Caco-2 (cell line): ENCODE data around the gene BMP6. TPM values are rescaled to one million over a fixed set of nuclear protein-coding genes. Genes with fewer than 3 reads are reported as not detected.

Experiments used
- BruUV-seq: library from RNA; stranded (reverse); fragments of 400-500 nt; replicated peaks from 2 replicates; lab custom pipeline; 2021; lab: Mats Ljungman, UMichigan
- CTCF ChIA-PET: fragments of 300-600 bp; sonication (Branson Sonifier 250); formaldehyde crosslinking; loops from one replicate; lab custom pipeline; 2022; ENCODE audit warnings: antibody characterized with exemption; lab: Charles Lee
- POLR2A ChIA-PET: fragments of 300-600 bp; sonication (Branson Sonifier 250); formaldehyde crosslinking; loops from one replicate; lab custom pipeline; 2022; ENCODE audit warnings: antibody characterized with exemption; lab: Charles Lee
- DNase-seq, 2 experiments: peaks; one replicate each; pipeline versions ENCODE4 v3.0.0 to v3.0.0-alpha.2; 2020 to 2022
- H3K27me3 ChIP-seq: replicated peaks from 2 replicates; pipeline ENCODE4 v1.6.0; 2011; ENCODE audit warnings: low read length; ENCODE audit not compliant: control insufficient read depth, insufficient read depth
- H3K36me3 ChIP-seq: 2 replicates; pipeline ENCODE4 v1.5.1; 2011; ENCODE audit warnings: low read length; ENCODE audit not compliant: control insufficient read depth, insufficient read depth
- H3K4me1 ChIP-seq: fragments of 250-450 bp; sonication (Bioruptor Pico); 2 replicates; pipeline ENCODE4 v1.5.1; 2020; ENCODE audit warnings: mild to moderate bottlenecking
- H3K4me3 ChIP-seq: 2 replicates; pipeline ENCODE4 v1.5.1; 2011; ENCODE audit warnings: low read depth, mild to moderate bottlenecking, control low read depth, low read length
- H3K9me3 ChIP-seq: fragments of 250-450 bp; sonication (Bioruptor Pico); 2 replicates; pipeline ENCODE4 v1.5.1; 2020; ENCODE audit warnings: mild to moderate bottlenecking, moderate library complexity
- H3K27ac Mint-ChIP-seq: one replicate; pipeline ENCODE4 v1.8.0; 2022; ENCODE audit warnings: mixed read lengths; ENCODE audit not compliant: unreplicated experiment
- H3K27me3 Mint-ChIP-seq: one replicate; pipeline ENCODE4 v1.8.0; 2022; ENCODE audit warnings: mixed read lengths; ENCODE audit not compliant: insufficient read depth, unreplicated experiment
- H3K36me3 Mint-ChIP-seq: one replicate; pipeline ENCODE4 v1.8.0; 2022; ENCODE audit warnings: mild to moderate bottlenecking, mixed read lengths; ENCODE audit not compliant: insufficient read depth, unreplicated experiment
- H3K4me1 Mint-ChIP-seq: one replicate; pipeline ENCODE4 v1.8.0; 2022; ENCODE audit warnings: low read depth, mixed read lengths; ENCODE audit not compliant: unreplicated experiment
- H3K4me3 Mint-ChIP-seq: one replicate; pipeline ENCODE4 v1.8.0; 2022; ENCODE audit warnings: mild to moderate bottlenecking, moderate library complexity, mixed read lengths; ENCODE audit not compliant: unreplicated experiment
- H3K9me3 Mint-ChIP-seq: one replicate; pipeline ENCODE4 v1.8.0; 2022; ENCODE audit warnings: mixed read lengths; ENCODE audit not compliant: unreplicated experiment
- intact Hi-C: fragments of 100-400 bp; cut with micrococcal nuclease; formaldehyde crosslinking; loops from one replicate; pipeline ENCODE4 v1.10.0; 2022; ENCODE audit not compliant: unreplicated experiment
- total RNA-seq: library from RNA; stranded (reverse); gene quantifications from 2 replicates; pipeline ENCODE4 v1.2.3, GENCODE V29; 2022
- TF ChIP-seq, protein P1 (sequence below), 2 experiments: fragments of 200-600 bp in 1 of 2; IDR thresholded peaks; 1 replicate in 1 of 2; 2 replicates in 1 of 2; pipeline versions ENCODE4 v1.5.1 to v1.8.0; 2011 to 2022; ENCODE audit warnings: antibody characterized with exemption in 1 of 2, control low read depth in 1 of 2, inconsistent platforms in 1 of 2, low read depth in 1 of 2, low read length in 1 of 2, mild to moderate bottlenecking in 1 of 2, moderate library complexity in 1 of 2; ENCODE audit not compliant: insufficient read depth in 1 of 2, severe bottlenecking in 1 of 2, unreplicated experiment in 1 of 2

Gene BMP6
- total RNA-seq, 1 experiment from 2014 or later: 0.61 TPM

DNA sequence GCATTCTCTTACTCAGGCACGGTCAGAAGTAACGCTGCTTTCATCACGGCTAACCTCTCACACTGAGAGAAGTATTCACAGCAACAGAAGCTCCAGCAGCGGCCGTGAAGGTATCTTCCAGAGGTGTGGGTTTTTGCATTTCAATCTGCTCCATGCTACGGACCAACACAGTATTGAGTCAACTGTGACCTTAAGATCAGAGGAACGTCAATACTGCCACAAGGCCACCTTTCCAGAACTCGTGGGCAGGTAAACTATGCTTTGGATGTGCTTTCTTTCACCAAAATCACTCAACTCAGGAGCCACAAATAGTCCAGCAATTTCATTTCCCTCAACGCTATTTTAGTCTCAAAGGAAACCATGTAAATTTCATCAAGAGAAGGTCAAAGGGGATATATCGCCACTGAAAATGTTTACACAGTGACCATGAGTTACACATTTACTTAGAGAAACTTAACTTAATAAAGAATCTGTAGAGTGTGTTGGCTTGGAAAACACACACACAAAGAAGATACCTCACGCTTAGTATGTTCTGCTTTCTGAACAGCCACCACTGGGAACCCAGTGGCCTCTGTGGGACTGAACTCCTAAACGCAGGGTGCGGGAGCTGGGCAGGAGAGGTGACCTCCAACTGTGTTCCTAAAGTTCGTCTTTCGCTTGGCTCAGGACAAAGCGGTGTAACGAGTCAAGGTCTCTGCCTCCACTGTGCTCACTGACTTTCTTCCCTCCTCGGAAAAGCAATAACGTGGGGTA, 156.8 kb downstream of the BMP6 start:
- TF ChIP-seq, protein P1, sequence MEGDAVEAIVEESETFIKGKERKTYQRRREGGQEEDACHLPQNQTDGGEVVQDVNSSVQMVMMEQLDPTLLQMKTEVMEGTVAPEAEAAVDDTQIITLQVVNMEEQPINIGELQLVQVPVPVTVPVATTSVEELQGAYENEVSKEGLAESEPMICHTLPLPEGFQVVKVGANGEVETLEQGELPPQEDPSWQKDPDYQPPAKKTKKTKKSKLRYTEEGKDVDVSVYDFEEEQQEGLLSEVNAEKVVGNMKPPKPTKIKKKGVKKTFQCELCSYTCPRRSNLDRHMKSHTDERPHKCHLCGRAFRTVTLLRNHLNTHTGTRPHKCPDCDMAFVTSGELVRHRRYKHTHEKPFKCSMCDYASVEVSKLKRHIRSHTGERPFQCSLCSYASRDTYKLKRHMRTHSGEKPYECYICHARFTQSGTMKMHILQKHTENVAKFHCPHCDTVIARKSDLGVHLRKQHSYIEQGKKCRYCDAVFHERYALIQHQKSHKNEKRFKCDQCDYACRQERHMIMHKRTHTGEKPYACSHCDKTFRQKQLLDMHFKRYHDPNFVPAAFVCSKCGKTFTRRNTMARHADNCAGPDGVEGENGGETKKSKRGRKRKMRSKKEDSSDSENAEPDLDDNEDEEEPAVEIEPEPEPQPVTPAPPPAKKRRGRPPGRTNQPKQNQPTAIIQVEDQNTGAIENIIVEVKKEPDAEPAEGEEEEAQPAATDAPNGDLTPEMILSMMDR (IDR thresholded peaks at IDR 0.05; ENCODE audit: insufficient read depth in 1 of 2, low read depth in 1 of 2, low read length in 1 of 2, severe bottlenecking in 1 of 2, unreplicated experiment in 1 of 2): no peak
- TSS peak; percentile 56 for BruUV-seq
- H3K36me3 Mint-ChIP-seq: peaks cover 54% of the 10 kb centered on the region
- CTCF ChIA-PET: no interaction called here
- Histone ChIP-seq H3K9me3 (no peaks in the 10 kb centered on the region), H3K27me3 (no peaks in the 10 kb centered on the region), H3K36me3 (peaks cover 7% of the 10 kb centered on the region), H3K4me3 (no peak overlapping the region), H3K4me1 (no peaks in the 10 kb centered on the region)
- H3K4me1 Mint-ChIP-seq: no peaks in the 10 kb centered on the region
- H3K9me3 Mint-ChIP-seq: no peaks in the 10 kb centered on the region
- intact Hi-C loops: no loop called here
- H3K4me3 Mint-ChIP-seq: no peak overlapping the region
- no peaks in the 10 kb centered on the region for H3K27me3 Mint-ChIP-seq
- no peak for DNase-seq
- POLR2A ChIA-PET: no interaction called here
- H3K27ac Mint-ChIP-seq: no peak overlapping the region

DNA sequence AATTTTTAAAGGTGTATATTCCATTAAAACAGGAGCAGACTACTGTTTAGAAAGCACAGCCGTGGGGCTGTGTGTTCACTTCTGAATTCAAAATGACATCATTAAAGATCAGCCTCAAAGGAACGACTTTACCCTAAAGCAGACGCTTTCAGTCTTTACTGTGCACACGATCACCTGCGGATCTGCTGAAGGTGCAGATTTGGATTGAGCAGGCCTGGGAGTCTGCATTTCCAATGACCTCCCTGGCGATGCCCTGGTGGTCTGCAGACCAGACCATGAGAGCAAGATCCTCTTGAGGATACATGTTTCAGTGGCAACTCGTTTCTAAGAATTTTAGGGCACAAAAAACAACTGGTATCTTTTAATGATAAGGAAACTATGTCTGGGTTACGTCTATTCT, 157.5 kb downstream of the BMP6 start:
- DNase-seq: no peak
- TF ChIP-seq, protein P1 (IDR thresholded peaks at IDR 0.05; ENCODE audit: insufficient read depth in 1 of 2, low read depth in 1 of 2, low read length in 1 of 2, severe bottlenecking in 1 of 2, unreplicated experiment in 1 of 2): no peak
- no peaks in the 10 kb centered on the region for H3K4me1 Mint-ChIP-seq
- Histone ChIP-seq H3K9me3 (no peaks in the 10 kb centered on the region), H3K4me1 (no peaks in the 10 kb centered on the region), H3K36me3 (peaks cover 7% of the 10 kb centered on the region), H3K4me3 (no peak overlapping the region), H3K27me3 (no peaks in the 10 kb centered on the region)
- H3K4me3 Mint-ChIP-seq: no peak overlapping the region
- peaks cover 54% of the 10 kb centered on the region for H3K36me3 Mint-ChIP-seq
- no peak overlapping the region for H3K27ac Mint-ChIP-seq
- no TSS peak for BruUV-seq
- intact Hi-C loops: no loop called here
- H3K27me3 Mint-ChIP-seq: no peaks in the 10 kb centered on the region
- POLR2A ChIA-PET: no interaction called here
- no peaks in the 10 kb centered on the region for H3K9me3 Mint-ChIP-seq
- CTCF ChIA-PET: no interaction called here

DNA sequence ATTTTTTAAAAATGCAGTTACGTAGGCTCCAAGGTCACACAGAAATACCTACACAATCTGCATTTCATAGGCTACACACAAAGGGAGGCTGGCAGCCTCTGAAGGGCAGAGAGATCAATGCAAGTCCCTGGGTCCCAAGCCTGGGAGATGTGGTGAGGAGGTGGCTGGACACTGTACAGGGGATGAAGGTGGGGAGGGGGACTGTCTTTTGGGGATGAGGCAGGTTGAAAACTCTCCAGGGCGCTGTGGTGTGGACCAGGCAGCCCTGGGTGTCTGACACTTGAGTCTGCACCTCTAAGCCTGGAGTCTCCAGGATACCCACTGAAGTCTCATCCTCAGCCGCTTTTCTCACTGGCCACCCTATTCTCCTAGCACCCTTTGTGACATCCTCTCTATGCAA, 160.2 kb downstream of the BMP6 start:
- POLR2A ChIA-PET: no interaction called here
- no peak overlapping the region for H3K4me3 ChIP-seq
- Mint-ChIP-seq H3K27me3 (no peaks in the 10 kb centered on the region), H3K9me3 (no peaks in the 10 kb centered on the region), H3K4me1 (no peaks in the 10 kb centered on the region), H3K27ac (no peak overlapping the region), H3K36me3 (peaks cover 74% of the 10 kb centered on the region), H3K4me3 (no peak overlapping the region)
- intact Hi-C loops: no loop called here
- CTCF ChIA-PET: no interaction called here
- TF ChIP-seq, protein P1 (IDR thresholded peaks at IDR 0.05; ENCODE audit: insufficient read depth in 1 of 2, low read depth in 1 of 2, low read length in 1 of 2, severe bottlenecking in 1 of 2, unreplicated experiment in 1 of 2): no peak
- H3K36me3 ChIP-seq: peaks cover 8% of the 10 kb centered on the region
- DNase-seq: no peak
- H3K4me1 ChIP-seq: no peaks in the 10 kb centered on the region
- H3K9me3 ChIP-seq: no peaks in the 10 kb centered on the region
- no TSS peak for BruUV-seq
- no peaks in the 10 kb centered on the region for H3K27me3 ChIP-seq
